Astrocyte of the hippocampus (primary cell): Measurements from ENCODE around the gene KRT13.

Experiments
- DNase-seq: peaks from one replicate; pipeline ENCODE4 v3.0.0; 2011; ENCODE audit warnings: low read depth, low spot score

Gene KRT13

DNA sequence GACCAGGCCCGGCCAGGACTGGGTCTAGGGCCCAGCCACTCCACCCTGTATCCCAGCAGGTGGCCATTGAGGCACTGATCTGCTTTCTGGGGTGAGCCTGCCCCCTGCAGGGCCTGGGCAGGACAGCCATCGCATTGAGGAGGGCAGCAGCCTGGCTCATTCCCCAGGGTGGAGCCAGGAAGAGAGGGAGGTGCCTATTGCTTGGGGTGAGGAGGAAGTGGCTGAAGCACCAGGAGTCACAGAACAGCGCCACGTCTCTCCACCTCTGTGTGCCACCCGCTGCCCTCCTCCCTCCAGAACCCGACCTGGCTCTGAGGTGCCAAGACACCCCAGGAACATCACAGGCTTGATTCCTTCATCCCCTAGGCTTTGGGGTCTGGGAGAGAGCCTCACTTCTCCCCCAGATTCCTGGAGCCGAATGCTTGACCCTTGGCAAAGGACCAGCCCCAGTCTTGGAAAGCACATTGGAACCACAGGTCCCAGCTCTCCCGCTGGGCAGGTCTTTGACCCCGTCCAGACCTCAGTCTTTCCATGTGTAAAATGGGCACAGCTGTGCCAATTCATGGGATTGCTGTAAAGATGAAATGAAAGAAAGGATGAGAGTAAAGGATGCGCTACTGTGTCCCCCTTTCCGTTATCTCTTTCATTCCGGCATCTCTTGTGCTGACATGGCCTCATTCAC, 8.5 kb downstream of the KRT13 start:
- DNase-seq, result peak; percentile 88

DNA sequence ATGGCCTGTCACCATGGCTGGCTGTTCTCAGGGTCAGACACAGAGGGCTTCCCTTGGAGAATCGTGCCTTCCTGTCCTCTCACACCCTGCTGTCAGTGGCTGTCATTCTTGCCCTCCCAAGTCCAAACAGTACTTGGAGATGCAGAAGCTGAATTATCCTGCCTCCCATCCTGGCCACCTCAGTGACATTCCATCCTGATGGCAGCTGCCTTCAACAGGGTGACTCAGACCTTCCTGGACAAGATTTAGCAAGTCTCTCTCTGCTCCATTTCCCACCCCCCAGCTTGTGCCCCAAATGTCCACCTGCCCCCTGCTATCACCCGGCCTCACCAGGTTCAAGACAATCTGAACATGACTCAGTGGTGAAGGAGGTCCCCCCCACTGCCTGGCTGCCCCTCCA, 10.9 kb downstream of the KRT13 start:
- peak; percentile 42 for DNase-seq

- DNase-seq, result peak; percentile 71
These were observed 12.6 kb downstream of the KRT13 start for GRCh38 chr17:41492771-41493170.

GRCh38 chr17:41492351-41492750, 13.1 kb downstream of the KRT13 start:
- no peak for DNase-seq

DNA sequence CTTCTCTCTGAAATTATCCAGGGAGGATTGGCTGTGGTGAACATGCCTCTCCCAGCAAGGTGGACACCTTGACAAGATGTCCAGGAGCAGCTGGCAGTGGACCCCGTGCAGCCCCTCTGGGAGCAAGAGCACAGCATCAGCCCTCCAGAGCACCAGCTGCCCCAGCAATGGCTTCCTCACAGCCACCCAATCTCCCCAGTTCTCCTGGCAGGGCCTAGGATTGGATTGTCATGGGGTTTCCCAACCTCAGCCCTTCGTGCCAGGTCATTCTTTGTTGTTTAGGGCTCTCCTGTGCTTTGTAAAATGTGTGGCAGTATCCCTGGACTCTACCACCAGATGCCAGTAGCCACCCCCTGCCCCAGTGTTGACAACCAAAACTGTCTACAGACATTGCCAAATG, 13.9 kb downstream of the KRT13 start:
- no peak for DNase-seq

DNA sequence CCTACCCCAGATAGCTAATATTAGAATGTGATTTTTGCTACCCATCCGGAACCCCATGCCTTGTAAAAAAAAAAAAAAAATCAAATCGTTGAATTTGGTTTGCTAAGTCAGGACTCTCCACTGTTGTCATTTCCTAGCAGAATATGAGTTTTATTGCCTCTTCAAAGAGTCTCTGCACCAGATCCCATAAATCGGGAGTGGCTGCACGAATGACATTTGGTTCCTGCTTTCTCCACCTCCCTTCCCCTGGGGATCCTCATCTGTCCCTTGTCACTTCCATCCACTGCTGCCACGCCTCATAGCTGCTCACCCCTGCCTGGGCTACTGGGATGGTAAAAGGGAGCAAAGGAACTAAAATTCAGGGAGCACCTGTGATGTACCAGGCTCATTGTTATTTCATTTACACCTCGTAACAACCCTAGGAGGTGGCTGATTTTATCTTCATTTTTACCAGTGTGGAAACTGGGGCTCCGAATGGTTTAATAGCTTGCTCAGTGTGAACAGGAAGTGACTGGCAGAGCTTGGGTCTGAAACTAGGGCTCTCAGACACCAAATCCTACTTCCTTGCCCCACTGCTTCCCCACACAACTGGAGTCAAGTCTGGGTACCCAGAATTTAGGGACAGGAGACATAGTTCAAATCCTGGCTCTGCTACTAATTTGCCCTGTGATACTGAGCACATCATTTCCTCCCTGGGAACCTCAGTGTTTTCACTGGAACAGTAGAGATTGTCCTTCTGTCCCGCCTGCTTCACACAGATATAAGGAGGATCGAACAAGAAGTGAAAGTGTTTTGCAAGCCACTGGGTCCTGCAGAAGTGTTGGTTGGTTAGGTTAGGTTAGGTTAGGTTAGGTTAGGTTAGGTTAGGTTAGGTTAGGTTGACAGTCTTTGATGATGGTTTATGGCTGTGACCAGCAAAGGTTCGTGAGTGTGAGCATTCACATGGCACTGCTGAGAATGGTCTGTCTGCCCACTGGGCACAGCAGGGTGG, 15.1 kb downstream of the KRT13 start:
- no peak for DNase-seq

DNA sequence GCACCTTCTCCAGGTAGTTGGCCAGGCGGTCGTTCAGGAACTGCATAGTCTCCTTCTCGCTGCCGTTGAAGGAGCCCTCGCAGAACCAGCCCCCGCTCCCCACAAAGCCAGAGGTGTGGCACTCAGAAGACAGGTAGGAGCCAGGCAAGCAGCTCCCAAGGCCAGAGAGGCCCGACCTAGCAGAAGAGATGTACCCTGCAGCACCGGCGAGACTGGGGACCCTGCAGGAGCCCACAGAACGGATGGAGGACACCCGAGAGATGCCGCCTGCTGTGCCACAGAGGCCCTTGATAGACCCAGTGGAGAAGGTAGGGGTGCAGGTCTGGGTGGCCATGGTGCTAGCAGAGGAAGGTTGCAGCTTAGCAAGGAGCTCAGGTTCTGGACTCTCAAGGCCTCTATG, 15.9 kb downstream of the KRT13 start, which contains the start of gene KRT36:
KRT36 (minus strand) TSS at position 380 of the 400 bp plus-strand sequence; CDS start at position 334, 46 bp downstream.
- DNase-seq, result no peak

DNA sequence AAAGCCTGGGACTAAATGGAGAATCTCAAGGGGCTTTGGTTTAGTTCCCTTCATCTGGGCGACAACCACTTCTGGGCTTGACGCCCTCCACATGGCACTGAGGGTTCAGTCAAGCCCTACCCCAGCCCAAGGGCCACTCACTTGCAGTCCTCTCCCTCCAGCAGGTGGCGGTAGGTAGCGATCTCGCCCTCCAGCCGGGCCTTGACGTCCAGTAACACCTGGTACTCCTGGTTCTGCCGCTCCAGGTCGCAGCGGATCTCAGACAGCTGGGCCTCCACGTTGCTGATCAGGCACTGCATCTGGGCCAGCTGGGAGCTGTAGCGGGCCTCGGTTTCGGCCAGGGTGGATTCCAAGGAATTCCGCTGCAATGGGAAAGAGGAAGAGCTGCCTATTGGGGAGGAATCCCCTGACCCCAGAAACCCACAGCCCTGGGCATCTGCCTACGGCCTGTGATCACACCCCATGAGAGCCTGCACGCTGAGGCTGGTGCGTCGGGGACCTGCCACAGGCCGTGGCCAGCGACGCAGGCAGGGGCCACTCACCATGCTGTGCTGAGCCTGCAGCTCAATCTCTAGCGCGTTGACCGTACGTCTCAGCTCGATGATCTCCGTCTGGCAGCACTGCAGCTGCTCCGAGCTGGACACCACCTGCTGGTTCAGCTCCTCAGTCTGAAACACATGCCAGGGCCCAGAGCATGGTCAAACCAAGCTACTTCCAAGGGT, 18.4 kb downstream of the KRT13 start:
- DNase-seq, result no peak

DNA sequence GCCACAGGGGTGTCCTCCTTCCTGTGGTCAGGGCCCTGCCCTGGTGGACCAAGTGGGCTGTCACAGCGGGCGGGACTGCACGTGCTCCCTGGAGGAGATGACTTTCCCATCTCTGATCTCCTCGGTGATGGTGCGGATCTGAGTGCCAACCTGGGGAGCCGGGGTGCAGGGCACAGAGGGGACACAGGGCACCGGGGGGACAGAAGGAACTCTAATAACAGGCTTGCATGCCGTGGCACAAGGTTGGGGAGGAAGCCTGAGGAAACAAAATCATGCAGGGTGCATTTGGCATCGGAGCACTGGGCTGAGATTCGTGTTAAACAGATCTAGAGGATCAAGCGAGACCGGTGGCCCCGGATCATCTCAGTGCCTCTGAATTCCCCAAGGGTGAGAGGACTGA, 19.1 kb downstream of the KRT13 start:
- DNase-seq, result no peak

GRCh38 chr17:41484920-41485904, 20.2 kb downstream of the KRT13 start:
- no peak for DNase-seq

- DNase-seq, result no peak
These were observed 21.2 kb downstream of the KRT13 start for GRCh38 chr17:41483991-41484826.

DNA sequence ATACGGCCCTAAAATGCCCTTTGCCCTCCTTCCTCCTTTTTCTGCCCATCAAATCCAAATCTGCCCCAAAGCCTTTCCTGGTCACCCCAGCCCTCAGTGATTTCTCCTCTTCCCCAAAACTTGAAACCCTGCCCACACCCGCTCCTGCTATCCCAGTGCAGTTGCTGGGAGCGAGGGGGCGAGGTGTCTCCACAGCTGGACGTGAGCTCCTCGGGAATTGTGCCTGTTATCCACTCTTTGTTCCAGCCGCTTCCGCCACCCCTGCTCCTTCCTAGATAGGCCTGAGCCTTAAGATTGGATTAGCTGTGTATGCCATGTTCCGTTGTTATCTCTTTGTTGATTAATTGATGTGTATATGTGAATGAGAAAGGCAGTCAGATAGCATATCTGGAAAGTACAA, 21.9 kb downstream of the KRT13 start:
- no peak for DNase-seq

- no peak for DNase-seq
These were observed 24.4 kb downstream of the KRT13 start, which contains the start of gene KRT35 for GRCh38 chr17:41481036-41481435. Gene KRT35 (minus strand): TSS chr17:41481151. CDS start chr17:41481097, 54 bp downstream.

DNA sequence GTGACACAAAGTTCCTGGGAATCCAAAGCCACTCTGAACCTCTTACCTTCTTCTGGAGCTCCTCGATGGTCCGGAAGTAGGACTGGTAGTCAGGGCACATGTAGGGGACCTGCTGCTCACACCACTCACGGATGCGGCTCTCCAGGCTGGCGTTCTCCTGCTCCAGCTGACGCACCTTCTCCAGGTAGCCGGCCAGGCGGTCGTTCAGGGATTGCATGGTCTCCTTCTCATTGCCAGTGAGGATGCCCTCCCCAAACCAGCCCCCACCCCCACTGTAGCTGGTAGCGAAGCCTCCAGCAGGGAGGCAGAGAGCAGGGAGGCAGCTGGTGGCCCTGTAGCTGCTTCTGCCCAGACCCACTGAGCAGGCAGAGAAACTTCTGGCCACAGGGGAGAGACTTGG, 24.8 kb downstream of the KRT13 start:
- no peak for DNase-seq

- DNase-seq, result no peak
These were observed 25.3 kb downstream of the KRT13 start for GRCh38 chr17:41480136-41480535.

DNA sequence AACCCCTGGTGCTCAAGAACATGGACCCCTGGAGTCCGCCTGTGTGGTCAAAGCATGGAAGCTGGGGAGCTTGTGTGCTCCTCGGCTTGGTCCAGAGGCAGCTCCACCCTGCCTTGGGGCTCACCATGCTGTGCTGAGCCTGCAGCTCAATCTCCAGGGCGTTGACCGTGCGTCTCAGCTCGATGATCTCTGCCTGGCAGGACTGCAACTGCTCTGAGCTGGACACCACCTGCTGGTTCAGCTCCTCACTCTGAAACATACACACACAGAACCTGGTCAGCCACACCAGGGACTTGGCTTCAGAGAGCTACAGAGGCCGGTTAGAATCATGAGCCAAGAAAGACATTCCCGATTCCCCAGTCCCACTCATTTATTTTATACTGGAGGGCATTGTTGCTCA, 27.2 kb downstream of the KRT13 start:
- no peak for DNase-seq

DNA sequence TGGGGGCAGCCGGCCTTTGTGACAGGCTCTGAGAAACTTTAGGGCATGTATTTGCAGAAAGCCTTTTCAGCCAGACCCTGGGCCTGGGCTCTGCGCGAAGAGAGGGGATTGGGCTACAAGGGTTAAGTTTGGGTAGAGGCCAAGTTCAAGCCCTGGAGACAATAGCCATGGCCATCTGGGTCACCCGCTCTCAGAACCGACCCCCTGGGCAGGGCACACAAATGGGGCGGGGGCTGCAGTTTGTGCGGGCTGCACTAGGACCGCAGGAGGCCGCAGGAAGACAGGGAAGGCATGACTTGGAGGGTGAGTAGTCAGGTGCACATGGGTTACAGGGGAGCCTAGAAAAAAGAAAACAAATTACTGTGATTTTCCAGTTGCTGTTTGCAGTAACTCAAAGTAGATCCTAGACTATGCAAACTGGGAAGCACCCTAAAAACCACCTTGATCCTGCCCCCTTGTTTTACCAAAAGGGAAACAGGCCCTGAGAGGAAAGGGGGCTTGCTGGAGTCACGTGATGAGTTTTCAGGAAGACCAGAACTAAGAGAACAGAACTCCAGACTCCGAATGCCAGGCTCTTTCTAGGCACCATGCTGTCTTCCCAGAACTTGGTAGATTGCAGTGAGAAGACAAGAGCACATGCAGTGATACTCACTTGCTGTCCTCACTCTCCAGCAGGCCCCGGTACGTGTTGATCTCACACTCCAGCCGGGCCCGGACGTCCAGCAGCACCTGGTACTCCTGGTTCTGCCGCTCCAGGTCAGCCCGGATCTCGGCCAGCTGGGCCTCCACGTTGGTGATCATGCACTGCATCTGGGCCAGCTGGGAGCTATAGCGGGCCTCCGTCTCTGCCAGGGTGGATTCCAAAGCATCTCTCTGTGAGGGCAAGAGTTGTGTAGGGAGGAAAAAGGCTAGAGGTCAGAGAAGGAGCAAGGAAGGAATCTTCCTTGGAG, 28.3 kb downstream of the KRT13 start:
- no peak for DNase-seq

DNA sequence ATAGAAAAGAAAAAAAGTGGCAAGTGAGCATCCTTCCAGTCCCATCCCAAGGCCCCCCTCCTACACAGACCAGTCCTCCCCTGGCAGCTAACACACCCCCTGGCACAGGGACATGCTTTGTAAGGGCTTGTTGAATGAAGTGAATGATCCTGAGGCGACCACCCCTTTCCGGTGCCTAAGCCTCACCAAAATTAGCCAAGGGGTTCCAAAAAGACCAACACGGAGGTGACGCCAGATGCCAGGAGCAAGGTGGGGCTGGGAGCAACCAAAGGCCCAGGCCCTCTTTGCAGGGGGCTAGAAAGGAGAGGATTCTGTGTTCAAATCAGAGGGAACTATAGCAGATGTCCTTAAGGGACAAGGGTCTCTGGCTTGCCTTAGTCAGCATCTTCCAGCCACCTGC, 30.0 kb downstream of the KRT13 start:
- DNase-seq, result no peak

- no peak for DNase-seq
These were observed 30.5 kb downstream of the KRT13 start for GRCh38 chr17:41474863-41475262.
